ENCODE results near the gene SDK1.

SDK1 gene

GRCh38 chr7:3436112-3436511 lies 135.1 kb downstream of the SDK1 start:
- no peak for DNase-seq (ENCODE audit: extremely low spot score)
- TF ChIP-seq HDGF (IDR thresholded peaks at IDR 0.05; ENCODE audit: borderline replicate concordance) (no peak), FOXA1 (IDR thresholded peaks at IDR 0.05) (no peak)
- POLR2A ChIA-PET: no interaction called here
- CTCF ChIA-PET: no interaction called here

GRCh38 chr7:3436746-3437145 lies 135.7 kb downstream of the SDK1 start:
- ChIA-PET CTCF (no interaction called here), POLR2A (no interaction called here)
- DNase-seq (ENCODE audit: extremely low spot score): no peak
- no peak for TF ChIP-seq HDGF (IDR thresholded peaks at IDR 0.05; ENCODE audit: borderline replicate concordance)
- no peak for TF ChIP-seq BHLHE40 (IDR thresholded peaks at IDR 0.05; ENCODE audit: borderline replicate concordance)

GRCh38 chr7:3437467-3437866 lies 136.4 kb downstream of the SDK1 start:
- no peak for DNase-seq (ENCODE audit: extremely low spot score)
- CTCF ChIA-PET: no interaction called here
- TF ChIP-seq FOXA1 (IDR thresholded peaks at IDR 0.05): no peak
- TF ChIP-seq HDGF (IDR thresholded peaks at IDR 0.05; ENCODE audit: borderline replicate concordance): no peak
- no peak for TF ChIP-seq FOXM1 (IDR thresholded peaks at IDR 0.05; ENCODE audit: borderline replicate concordance)
- no peak for TF ChIP-seq ARNT (IDR thresholded peaks at IDR 0.05)
- TF ChIP-seq LEF1 (IDR thresholded peaks at IDR 0.05; ENCODE audit: borderline replicate concordance): no peak
- TF ChIP-seq, protein P1, sequence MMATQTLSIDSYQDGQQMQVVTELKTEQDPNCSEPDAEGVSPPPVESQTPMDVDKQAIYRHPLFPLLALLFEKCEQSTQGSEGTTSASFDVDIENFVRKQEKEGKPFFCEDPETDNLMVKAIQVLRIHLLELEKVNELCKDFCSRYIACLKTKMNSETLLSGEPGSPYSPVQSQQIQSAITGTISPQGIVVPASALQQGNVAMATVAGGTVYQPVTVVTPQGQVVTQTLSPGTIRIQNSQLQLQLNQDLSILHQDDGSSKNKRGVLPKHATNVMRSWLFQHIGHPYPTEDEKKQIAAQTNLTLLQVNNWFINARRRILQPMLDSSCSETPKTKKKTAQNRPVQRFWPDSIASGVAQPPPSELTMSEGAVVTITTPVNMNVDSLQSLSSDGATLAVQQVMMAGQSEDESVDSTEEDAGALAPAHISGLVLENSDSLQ (IDR thresholded peaks at IDR 0.05): no peak
- TF ChIP-seq ZNF384 (IDR thresholded peaks at IDR 0.05): no peak
- TF ChIP-seq TARDBP (IDR thresholded peaks at IDR 0.05): no peak
- no peak for TF ChIP-seq BHLHE40 (IDR thresholded peaks at IDR 0.05; ENCODE audit: borderline replicate concordance)
- no peak for TF ChIP-seq ELF4 (IDR thresholded peaks at IDR 0.05)
- TF ChIP-seq NFRKB (IDR thresholded peaks at IDR 0.05): no peak
- no peak for TF ChIP-seq FOXK2 (IDR thresholded peaks at IDR 0.05)
- TF ChIP-seq SP1 (IDR thresholded peaks at IDR 0.05): no peak
- POLR2A ChIA-PET: no interaction called here

DNA sequence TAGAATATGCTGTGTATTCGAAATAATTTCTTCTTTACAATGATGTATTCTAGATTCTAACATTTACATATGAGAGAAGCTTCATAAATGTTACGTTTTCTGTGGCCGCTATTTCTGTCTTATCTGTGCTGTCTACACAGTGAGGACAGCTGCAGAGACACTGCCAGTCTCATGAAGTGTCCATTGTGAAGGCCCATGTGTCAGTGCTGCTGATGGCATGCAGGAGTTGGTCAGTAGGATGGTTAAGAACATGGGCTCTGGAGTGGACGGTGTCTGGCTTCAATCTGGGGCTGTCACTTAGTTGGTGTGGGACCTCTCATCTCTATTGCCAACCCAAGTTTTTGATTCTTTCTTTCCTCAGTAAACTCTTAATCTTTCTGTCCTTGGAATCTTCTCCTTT lies 137.3 kb downstream of the SDK1 start:
- TF ChIP-seq NFRKB (IDR thresholded peaks at IDR 0.05): no peak
- no peak for TF ChIP-seq ZNF384 (IDR thresholded peaks at IDR 0.05)
- no peak for TF ChIP-seq SP1 (IDR thresholded peaks at IDR 0.05)
- TF ChIP-seq ARNT (IDR thresholded peaks at IDR 0.05): no peak
- no peak for TF ChIP-seq SUZ12 (IDR thresholded peaks at IDR 0.05)
- TF ChIP-seq HDGF (IDR thresholded peaks at IDR 0.05; ENCODE audit: borderline replicate concordance): no peak
- no peak for TF ChIP-seq BHLHE40 (IDR thresholded peaks at IDR 0.05; ENCODE audit: borderline replicate concordance)
- no peak for TF ChIP-seq LEF1 (IDR thresholded peaks at IDR 0.05; ENCODE audit: borderline replicate concordance)
- TF ChIP-seq TARDBP (IDR thresholded peaks at IDR 0.05): no peak
- no peak for TF ChIP-seq L3MBTL2 (conservative IDR thresholded peaks at IDR 0.05)
- TF ChIP-seq FOXA1 (IDR thresholded peaks at IDR 0.05): no peak
- TF ChIP-seq, protein P1 (IDR thresholded peaks at IDR 0.05): no peak
- TF ChIP-seq FOXK2 (IDR thresholded peaks at IDR 0.05): no peak
- no peak for TF ChIP-seq CTBP1 (IDR thresholded peaks at IDR 0.05; ENCODE audit: borderline replicate concordance)
- no peak for TF ChIP-seq ELF4 (IDR thresholded peaks at IDR 0.05)
- TF ChIP-seq FOXM1 (IDR thresholded peaks at IDR 0.05; ENCODE audit: borderline replicate concordance): no peak
- DNase-seq (ENCODE audit: extremely low spot score): no peak
- POLR2A ChIA-PET: no interaction called here
- CTCF ChIA-PET: no interaction called here

- ChIA-PET POLR2A (no interaction called here), CTCF (interaction anchor here (0.5 to 0.9 kb wide), 2 partner anchors 11 to 83 kb away, joined by 3 read pairs; no protein-coding TSS in a partner anchor)
- TF ChIP-seq FOXK2 (IDR thresholded peaks at IDR 0.05) (no peak), HDGF (IDR thresholded peaks at IDR 0.05; ENCODE audit: borderline replicate concordance) (no peak), TARDBP (IDR thresholded peaks at IDR 0.05) (no peak), FOXA1 (IDR thresholded peaks at IDR 0.05) (no peak), ZNF384 (IDR thresholded peaks at IDR 0.05) (no peak), ELF4 (IDR thresholded peaks at IDR 0.05) (no peak), SP1 (IDR thresholded peaks at IDR 0.05) (no peak), CTBP1 (IDR thresholded peaks at IDR 0.05; ENCODE audit: borderline replicate concordance) (no peak), L3MBTL2 (conservative IDR thresholded peaks at IDR 0.05) (no peak), NFRKB (IDR thresholded peaks at IDR 0.05) (no peak), SUZ12 (IDR thresholded peaks at IDR 0.05) (no peak), ARNT (IDR thresholded peaks at IDR 0.05) (no peak), FOXM1 (IDR thresholded peaks at IDR 0.05; ENCODE audit: borderline replicate concordance) (no peak), LEF1 (IDR thresholded peaks at IDR 0.05; ENCODE audit: borderline replicate concordance) (no peak), BHLHE40 (IDR thresholded peaks at IDR 0.05; ENCODE audit: borderline replicate concordance) (no peak)
- TF ChIP-seq, protein P1 (IDR thresholded peaks at IDR 0.05): no peak
- no peak for DNase-seq (ENCODE audit: extremely low spot score)
Measured at GRCh38 chr7:3439333-3440030, 138.4 kb downstream of the SDK1 start.

DNA sequence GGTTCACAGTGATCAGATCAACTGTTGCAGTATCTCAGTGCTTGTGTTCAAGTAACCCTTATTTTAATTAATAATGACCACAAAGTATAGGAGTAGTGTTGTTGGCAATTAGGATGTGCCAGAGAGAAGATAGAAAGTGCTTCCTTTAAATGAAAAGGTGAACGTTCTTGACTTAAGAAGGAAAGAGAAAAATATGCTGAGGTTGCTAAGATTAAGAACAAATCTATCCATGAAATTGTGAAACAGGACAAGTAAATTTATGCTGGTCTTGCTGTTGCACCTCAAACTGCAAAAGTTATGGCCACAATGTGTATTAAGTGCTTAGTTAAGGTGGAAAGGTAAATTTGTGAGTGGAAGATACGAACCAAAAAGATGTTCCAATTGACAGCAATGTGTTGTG lies 139.5 kb downstream of the SDK1 start:
- ChIA-PET POLR2A (no interaction called here), CTCF (no interaction called here)
- no peak for DNase-seq (ENCODE audit: extremely low spot score)

More for the DNA sequence above, 139.5 kb downstream of the SDK1 start:
- TF ChIP-seq LEF1 (IDR thresholded peaks at IDR 0.05; ENCODE audit: borderline replicate concordance): no peak
- TF ChIP-seq NFRKB (IDR thresholded peaks at IDR 0.05): no peak
- TF ChIP-seq BHLHE40 (IDR thresholded peaks at IDR 0.05; ENCODE audit: borderline replicate concordance): no peak
- TF ChIP-seq L3MBTL2 (conservative IDR thresholded peaks at IDR 0.05): no peak
- no peak for TF ChIP-seq FOXM1 (IDR thresholded peaks at IDR 0.05; ENCODE audit: borderline replicate concordance)
- no peak for TF ChIP-seq ELF4 (IDR thresholded peaks at IDR 0.05)
- no peak for TF ChIP-seq CTBP1 (IDR thresholded peaks at IDR 0.05; ENCODE audit: borderline replicate concordance)
- no peak for TF ChIP-seq FOXA1 (IDR thresholded peaks at IDR 0.05)
- no peak for TF ChIP-seq ARNT (IDR thresholded peaks at IDR 0.05)
- TF ChIP-seq, protein P1 (IDR thresholded peaks at IDR 0.05): no peak
- TF ChIP-seq TARDBP (IDR thresholded peaks at IDR 0.05): no peak
- TF ChIP-seq SUZ12 (IDR thresholded peaks at IDR 0.05): no peak
- TF ChIP-seq HDGF (IDR thresholded peaks at IDR 0.05; ENCODE audit: borderline replicate concordance): no peak
- no peak for TF ChIP-seq FOXK2 (IDR thresholded peaks at IDR 0.05)
- no peak for TF ChIP-seq ZNF384 (IDR thresholded peaks at IDR 0.05)
- TF ChIP-seq SP1 (IDR thresholded peaks at IDR 0.05): no peak
